ENCODE results near the gene EEF1AKMT3.

The EEF1AKMT3 gene

DNA sequence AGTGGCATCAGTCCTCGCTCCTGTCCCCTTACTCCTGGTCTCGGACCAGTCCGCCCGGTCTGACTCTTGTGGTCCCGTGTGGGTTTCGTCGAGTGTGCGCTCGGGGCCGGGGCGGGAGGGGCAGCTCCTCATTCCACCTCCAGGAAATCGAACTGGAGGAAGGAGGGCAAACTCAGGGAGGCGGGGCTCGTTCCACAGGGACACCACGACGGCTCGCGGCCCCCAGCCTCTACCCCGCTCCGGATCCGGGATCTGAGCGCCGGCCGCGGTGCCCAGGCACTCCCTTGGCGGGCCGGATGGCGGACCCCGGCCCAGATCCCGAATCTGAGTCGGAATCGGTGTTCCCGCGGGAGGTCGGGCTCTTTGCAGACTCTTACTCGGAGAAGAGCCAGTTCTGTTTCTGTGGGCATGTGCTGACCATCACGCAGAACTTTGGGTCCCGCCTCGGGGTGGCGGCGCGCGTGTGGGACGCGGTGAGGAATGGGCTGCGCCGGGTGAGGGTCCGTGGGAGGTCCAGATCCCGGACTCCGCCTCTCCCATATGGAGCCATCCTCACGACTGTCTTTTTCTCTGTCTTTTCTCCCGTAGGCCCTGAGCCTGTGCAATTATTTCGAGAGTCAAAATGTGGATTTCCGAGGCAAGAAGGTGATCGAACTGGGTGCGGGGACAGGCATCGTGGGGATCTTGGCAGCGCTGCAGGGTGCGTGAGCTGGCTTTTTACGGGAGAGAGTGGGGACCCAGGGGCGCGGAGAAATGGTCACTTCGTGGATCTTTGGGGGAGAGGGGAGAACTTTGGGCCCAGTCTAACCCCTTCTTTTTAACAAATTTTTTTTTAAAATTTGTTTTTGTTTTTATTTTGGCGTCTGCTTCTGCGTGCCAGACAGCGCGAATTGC, at the start of gene EEF1AKMT3:
Gene EEF1AKMT3, plus strand, starts transcription at position 186 of the 894 bp plus-strand sequence. Its CDS starts 111 bp downstream, at position 297.
- H3K4me3 ChIP-seq (ENCODE audit: low read length) = peak within 1 kb of the TSS; percentile 99
- no peak for TF ChIP-seq CTCF (conservative IDR thresholded peaks at IDR 0.05; ENCODE audit: low read length)
- DNase-seq (ENCODE audit: low read depth) = peak; percentile 41

- no peak overlapping the region for H3K4me3 ChIP-seq (ENCODE audit: low read length)
- DNase-seq (ENCODE audit: low read depth) = no peak
- no peak for TF ChIP-seq CTCF (conservative IDR thresholded peaks at IDR 0.05; ENCODE audit: low read length)
Observed at GRCh38 chr12:57722716-57723629, 49.4 kb upstream of the EEF1AKMT3 start.

GRCh38 chr12:57723630-57723962, 48.8 kb upstream of the EEF1AKMT3 start:
- no peak overlapping the region for H3K4me3 ChIP-seq (ENCODE audit: low read length)
- no peak for TF ChIP-seq CTCF (conservative IDR thresholded peaks at IDR 0.05; ENCODE audit: low read length)
- DNase-seq (ENCODE audit: low read depth) = no peak

DNA sequence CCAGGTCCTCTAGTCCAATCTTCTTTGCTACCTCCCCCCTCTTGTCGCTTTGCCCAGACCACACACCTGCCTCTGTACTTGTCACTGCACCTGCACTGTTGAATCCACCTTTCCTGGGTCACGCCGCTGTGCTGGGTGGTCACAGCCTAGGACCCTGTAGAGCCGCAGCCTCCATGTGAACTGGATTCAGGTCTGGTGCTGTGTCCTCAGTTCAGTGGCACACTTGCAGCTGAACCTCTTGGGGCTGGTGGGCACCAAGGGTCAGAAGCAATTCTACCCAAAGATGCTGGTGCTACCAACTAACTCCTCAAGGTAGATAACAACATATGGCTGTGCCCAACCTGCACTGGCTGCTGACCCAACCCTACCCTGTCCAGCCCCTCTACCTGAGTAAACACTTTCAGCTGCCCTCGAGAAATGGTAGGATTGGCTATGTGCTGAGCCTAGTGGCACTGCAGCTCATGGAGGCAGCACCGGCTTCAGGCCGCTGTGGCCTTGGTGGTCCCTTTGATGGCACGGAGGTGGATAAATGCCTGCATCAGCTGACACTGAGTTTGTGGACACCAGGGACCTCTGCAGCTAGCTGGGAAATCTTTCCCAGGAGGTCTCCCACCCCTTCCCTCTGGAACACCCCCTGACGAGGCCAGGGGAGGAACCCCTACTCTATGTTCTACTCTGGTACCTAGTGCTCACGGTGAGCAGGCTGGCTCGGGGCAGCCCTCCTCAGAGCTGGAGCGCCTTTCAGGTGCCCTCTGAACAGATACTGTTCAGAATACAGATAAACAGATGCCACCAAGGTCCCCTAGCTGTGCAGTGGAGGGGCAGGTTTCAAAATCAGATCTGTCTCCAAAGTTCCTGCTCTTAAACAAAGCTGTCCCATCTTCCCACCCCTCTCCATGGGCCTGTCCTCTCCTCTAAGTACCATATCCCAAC, 48.1 kb upstream of the EEF1AKMT3 start:
- TF ChIP-seq CTCF (conservative IDR thresholded peaks at IDR 0.05; ENCODE audit: low read length) = no peak
- no peak overlapping the region for H3K4me3 ChIP-seq (ENCODE audit: low read length)
- no peak for DNase-seq (ENCODE audit: low read depth)

- no peak overlapping the region for H3K4me3 ChIP-seq (ENCODE audit: low read length)
- no peak for DNase-seq (ENCODE audit: low read depth)
- TF ChIP-seq CTCF (conservative IDR thresholded peaks at IDR 0.05; ENCODE audit: low read length) = no peak
Observed at GRCh38 chr12:57724936-57725740, 47.3 kb upstream of the EEF1AKMT3 start.

DNA sequence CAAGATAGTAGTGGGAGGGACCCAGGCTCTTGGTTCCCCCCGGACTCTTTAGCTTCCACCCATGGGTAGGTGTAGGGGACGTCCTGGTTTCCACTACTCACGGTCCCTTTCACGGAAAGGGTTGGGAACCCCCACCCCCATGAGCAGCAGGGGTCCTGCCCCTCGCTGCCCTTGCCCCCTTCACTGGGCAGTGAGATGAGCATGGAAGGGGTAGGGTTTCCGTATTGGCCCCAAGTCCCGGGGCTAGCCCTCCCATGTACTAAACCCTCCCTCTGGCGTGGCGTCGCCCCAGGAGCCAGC, 46.6 kb upstream of the EEF1AKMT3 start:
- H3K4me3 ChIP-seq (ENCODE audit: low read length) = peak overlapping the region; percentile 98

More for the DNA sequence above, 46.6 kb upstream of the EEF1AKMT3 start:
- no peak for TF ChIP-seq CTCF (conservative IDR thresholded peaks at IDR 0.05; ENCODE audit: low read length)
- no peak for DNase-seq (ENCODE audit: low read depth)

All from AG10803 (cell line).